Measurements from ENCODE around the gene KDM4B. TPM values are rescaled to one million over a fixed set of nuclear protein-coding genes. Genes with fewer than 3 reads are reported as not detected.

The KDM4B gene
- polyA plus RNA-seq, 1 of the 3 experiments (the other 2 are of a cell fraction): 12.2 TPM

- 85% methylated on average over 5 of the region's 30 CpGs for WGBS (ENCODE audit: low lambda C conversion rate)
- peaks cover 6 to 64% of the 10 kb centered on the region in 2 experiments for H3K36me3 ChIP-seq (replicated peaks in 1 of 2; ENCODE audit: control insufficient read depth in 1 of 2, insufficient read depth in 2 of 2, low read length in 1 of 2)
Measured at GRCh38 chr19:5133986-5134595, 165.2 kb downstream of the KDM4B start.

GRCh38 chr19:5134691-5135090 is 165.8 kb downstream of the KDM4B start:
- WGBS (ENCODE audit: low lambda C conversion rate): no CpG with 5 or more reads among the region's 10 CpGs
- no peak for TF ChIP-seq ELF1 (IDR thresholded peaks at IDR 0.05)
- no peak for TF ChIP-seq TCF12 (IDR thresholded peaks at IDR 0.05)
- TF ChIP-seq YY1 (IDR thresholded peaks at IDR 0.05; ENCODE audit: low read depth): no peak
- TF ChIP-seq GATA2 (CRISPR knock-in tag; IDR thresholded peaks at IDR 0.05): no peak
- TF ChIP-seq CTCF (IDR thresholded peaks at IDR 0.05): no peak
- no peak for TF ChIP-seq FOSL2 (IDR thresholded peaks at IDR 0.05; ENCODE audit: borderline replicate concordance, low read depth)
- TF ChIP-seq REST (IDR thresholded peaks at IDR 0.05; ENCODE audit: low read depth, low read length): no peak
- TF ChIP-seq PBX3 (IDR thresholded peaks at IDR 0.05): no peak
- no peak for TF ChIP-seq GABPA (IDR thresholded peaks at IDR 0.05; ENCODE audit: low read depth)
- TF ChIP-seq NFIC (IDR thresholded peaks at IDR 0.05; ENCODE audit: borderline replicate concordance): no peak

More at GRCh38 chr19:5133986-5134595, 165.2 kb downstream of the KDM4B start:
- Histone ChIP-seq H3K79me2 (ENCODE audit: insufficient read depth) (no peaks in the 10 kb centered on the region), H3K9ac (no peak overlapping the region), H2AFZ (ENCODE audit: low read depth) (no peak overlapping the region), H3K4me3 (ENCODE audit: low read depth in 2 of 2, low read length in 1 of 2) (no peak overlapping the region), H3K9me2 (no peaks in the 10 kb centered on the region), H3K27me3 (ENCODE audit: insufficient read depth) (no peaks in the 10 kb centered on the region), H4K20me1 (ENCODE audit: insufficient read depth) (no peaks in the 10 kb centered on the region), H3F3A (replicated peaks; ENCODE audit: insufficient read depth) (no peaks in the 10 kb centered on the region), H3K9me3 (no peaks in the 10 kb centered on the region), H3K27ac (ENCODE audit: low read depth in 2 of 2, low read length in 1 of 2) (no peak overlapping the region), H3K4me2 (no peak overlapping the region), H3K4me1 (ENCODE audit: control insufficient read depth in 1 of 2, insufficient read depth in 2 of 2, low read depth in 1 of 2, low read length in 1 of 2) (peaks cover 0 to 2% of the 10 kb centered on the region in 2 experiments; a peak in 1 of 4 replicates)
- no peak for DNase-seq
- TF ChIP-seq REST (IDR thresholded peaks at IDR 0.05; ENCODE audit: low read depth, low read length) (no peak), GABPA (IDR thresholded peaks at IDR 0.05; ENCODE audit: low read depth) (no peak), SMC3 (IDR thresholded peaks at IDR 0.05; ENCODE audit: low read depth, low read length) (no peak), CHD2 (IDR thresholded peaks at IDR 0.05; ENCODE audit: low read length, partially characterized antibody) (no peak), YY1 (IDR thresholded peaks at IDR 0.05; ENCODE audit: low read depth) (no peak)
- ChIA-PET CTCF (interaction anchor here (1.0 to 2.4 kb wide), 3 partner anchors 36 to 96 kb away, joined by 3 to 10 read pairs (median 3); no protein-coding TSS in a partner anchor), POLR2A (no interaction called here)

More at GRCh38 chr19:5134691-5135090, 165.8 kb downstream of the KDM4B start:
- CTCF ChIA-PET: interaction anchor here (1.0 to 2.4 kb wide), 4 partner anchors 35 to 96 kb away, joined by 3 to 10 read pairs (median 4); no protein-coding TSS in a partner anchor
- no peak overlapping the region for H2AFZ ChIP-seq (ENCODE audit: low read depth)
- POLR2A ChIA-PET: no interaction called here
- no peak overlapping the region for H3K27ac ChIP-seq (ENCODE audit: low read depth in 2 of 2, low read length in 1 of 2)
- no peaks in the 10 kb centered on the region for H4K20me1 ChIP-seq (ENCODE audit: insufficient read depth)
- H3F3A ChIP-seq (replicated peaks; ENCODE audit: insufficient read depth): no peaks in the 10 kb centered on the region
- no peak overlapping the region for H3K4me3 ChIP-seq (ENCODE audit: low read depth in 2 of 2, low read length in 1 of 2)
- peaks cover 0 to 2% of the 10 kb centered on the region in 2 experiments; a peak in 1 of 4 replicates for H3K4me1 ChIP-seq (ENCODE audit: control insufficient read depth in 1 of 2, insufficient read depth in 2 of 2, low read depth in 1 of 2, low read length in 1 of 2)
- H3K9me3 ChIP-seq: no peaks in the 10 kb centered on the region
- H3K36me3 ChIP-seq (replicated peaks in 1 of 2; ENCODE audit: control insufficient read depth in 1 of 2, insufficient read depth in 2 of 2, low read length in 1 of 2): peaks cover 6 to 67% of the 10 kb centered on the region in 2 experiments
- no peak overlapping the region for H3K9ac ChIP-seq
- H3K4me2 ChIP-seq: no peak overlapping the region
- DNase-seq: no peak
- no peaks in the 10 kb centered on the region for H3K9me2 ChIP-seq
- no peaks in the 10 kb centered on the region for H3K79me2 ChIP-seq (ENCODE audit: insufficient read depth)
- no peaks in the 10 kb centered on the region for H3K27me3 ChIP-seq (ENCODE audit: insufficient read depth)
